ENCODE measurements around the gene ADD1.
A peak's percentile ranks its signal among the peaks of the same experiment; 100 is the strongest.
"Not testable (repeated sequence)": the region's sequence is repeated elsewhere in the genome, so short reads cannot be mapped to it uniquely, and the experiment has no call there.

The ADD1 gene

DNA sequence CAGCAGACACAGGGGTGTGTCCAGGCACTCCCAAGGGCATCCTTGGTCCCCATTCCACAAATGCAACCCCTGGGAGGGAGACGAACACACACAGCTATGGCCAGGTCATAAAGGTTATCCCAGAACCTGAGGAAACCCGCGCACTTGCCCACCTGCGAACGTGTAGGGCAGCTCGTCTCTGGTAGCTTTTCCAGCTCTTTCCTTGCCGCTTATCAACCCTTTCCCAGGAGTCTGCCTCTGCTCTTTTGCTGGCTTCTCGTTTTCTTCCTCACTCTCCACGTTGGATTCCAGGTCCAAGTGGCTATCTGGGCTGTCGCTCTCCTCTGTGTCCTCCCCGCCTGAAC, 106.1 kb downstream of the ADD1 start:
- DNase-seq (ENCODE audit: low read depth), result no peak
- H3K4me3 ChIP-seq (ENCODE audit: low read depth, low read length), result no peak overlapping the region

DNA sequence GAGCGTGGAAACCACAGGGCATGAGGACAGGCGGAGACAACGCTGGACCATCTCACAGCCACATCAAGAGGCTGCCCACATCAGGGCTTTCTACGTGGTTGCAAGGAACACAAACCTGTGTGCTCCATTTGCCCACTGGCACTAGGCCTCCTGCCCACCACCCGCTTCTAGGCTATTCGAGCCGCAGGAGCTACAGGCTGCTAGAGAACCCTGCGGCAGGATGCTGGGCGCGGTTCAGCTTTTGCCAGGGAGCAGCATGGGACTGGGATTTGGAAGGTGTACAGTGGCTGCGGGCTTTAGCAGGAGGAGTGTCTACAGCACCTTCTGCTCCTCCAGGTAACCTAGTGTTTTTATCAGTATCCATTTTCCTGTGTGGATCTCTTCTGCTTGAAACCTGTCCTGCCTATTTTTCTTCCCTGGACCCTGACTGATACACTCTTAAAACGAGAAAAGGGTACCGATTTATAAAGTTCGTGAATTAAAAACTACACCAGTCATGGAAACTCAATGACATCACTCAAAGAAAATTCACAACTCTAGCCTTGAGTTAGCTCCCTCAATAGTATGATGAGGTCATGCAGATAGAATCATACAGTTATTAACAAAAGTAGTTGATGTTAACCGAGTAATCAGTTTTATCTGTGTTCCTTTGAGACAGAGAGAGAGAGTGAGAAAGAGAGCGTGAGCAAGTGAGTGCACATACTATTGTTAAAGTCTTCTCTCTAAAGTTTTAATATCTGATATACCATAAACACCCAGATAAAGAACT, 106.8 kb downstream of the ADD1 start:
- no peak overlapping the region for H3K4me3 ChIP-seq (ENCODE audit: low read depth, low read length)
- no peak for DNase-seq (ENCODE audit: low read depth)

DNA sequence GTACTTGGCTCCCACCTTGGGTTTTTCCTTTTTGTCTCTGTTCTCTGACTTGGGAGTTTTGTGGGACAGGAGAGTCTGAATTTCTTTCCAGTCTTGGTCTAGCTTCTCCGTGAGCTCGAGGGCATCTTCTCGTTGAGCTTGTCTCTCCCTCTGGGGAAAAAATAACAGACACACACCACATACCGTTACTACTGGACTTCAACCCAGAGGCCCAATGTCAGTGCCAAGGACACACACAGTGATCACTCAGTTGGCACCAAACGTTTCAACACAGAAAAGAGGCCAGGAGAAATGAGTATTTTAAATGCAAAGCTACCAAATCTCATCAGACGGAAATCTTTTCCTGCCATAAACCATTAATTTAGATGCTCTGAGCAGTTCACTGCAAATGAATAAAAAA, 109.9 kb downstream of the ADD1 start:
- H3K4me3 ChIP-seq (ENCODE audit: low read depth, low read length), result no peak overlapping the region
- DNase-seq (ENCODE audit: low read depth), result no peak

DNA sequence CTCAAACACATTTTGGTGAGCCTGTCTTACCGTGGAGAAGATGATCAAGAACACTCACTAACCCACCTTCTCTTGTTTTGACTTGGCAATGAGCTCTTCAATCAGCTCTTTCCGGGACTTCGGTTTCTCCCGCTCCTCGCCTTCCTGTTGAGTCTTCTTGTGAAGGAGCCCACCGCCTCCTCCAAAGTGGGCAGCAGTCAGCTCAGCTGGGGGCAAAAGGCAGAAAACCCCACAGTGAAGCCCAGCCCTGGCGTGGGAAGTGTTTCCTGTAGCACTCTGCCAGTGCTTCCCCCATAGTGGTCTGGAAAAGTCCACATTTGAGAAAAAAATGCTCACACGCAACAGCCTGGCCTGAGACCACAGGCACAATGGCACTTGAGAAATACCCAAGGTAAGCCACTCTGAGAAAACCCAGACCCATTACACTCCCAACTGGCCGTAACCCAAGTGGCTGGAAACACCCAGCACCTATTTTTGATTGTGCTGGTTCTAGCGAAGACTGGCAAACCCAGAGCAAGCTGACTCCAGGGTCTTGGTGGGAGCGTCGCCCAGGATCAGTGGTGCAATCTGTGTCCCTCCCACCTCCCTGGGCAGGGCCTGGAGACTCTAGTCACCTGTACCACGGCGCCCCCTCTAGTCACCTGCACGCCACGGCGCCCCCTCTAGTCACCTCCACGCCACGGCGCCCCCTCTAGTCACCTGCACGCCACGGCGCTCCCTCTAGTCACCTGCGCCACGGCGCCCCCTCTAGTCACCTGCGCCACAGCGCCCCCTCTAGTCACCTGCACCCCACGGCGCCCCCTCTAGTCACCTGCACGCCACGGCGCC, 110.9 kb downstream of the ADD1 start:
- no peak overlapping the region for H3K4me3 ChIP-seq (ENCODE audit: low read depth, low read length)
- DNase-seq (ENCODE audit: low read depth), result no peak

DNA sequence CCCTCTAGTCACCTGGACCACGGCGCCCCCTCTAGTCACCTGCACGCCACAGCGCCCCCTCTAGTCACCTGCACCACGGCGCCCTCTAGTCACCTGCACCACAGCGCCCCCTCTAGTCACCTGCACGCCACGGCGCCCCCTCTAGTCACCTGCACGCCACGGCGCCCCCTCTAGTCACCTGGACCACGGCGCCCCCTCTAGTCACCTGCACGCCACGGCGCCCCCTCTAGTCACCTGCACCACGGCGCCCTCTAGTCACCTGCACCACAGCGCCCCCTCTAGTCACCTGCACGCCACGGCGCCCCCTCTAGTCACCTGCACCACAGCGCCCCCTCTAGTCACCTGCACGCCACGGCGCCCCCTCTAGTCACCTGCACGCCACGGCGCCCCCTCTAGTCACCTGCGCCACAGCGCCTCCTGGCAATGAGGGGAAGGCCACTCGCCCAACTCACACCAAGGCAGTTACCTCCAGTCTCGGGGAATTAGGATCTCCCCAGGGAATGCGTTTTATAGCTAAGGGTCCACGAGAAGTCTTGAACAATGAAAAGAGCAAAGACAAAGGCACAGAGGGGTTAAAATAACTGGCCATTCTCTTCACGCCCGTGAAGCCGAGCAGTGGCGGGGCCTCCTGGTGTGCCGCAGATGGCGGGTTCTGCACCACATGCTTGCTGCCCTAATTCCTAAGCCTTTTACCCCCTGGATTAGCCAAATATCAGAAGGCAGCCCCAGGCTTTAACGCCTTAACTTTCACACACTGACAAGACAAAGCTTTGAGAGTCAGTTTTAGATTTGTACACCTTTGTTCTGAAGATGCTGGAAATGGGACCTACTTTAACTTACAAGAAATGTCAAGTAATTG, 111.8 kb downstream of the ADD1 start:
- not testable (repeated sequence) for H3K4me3 ChIP-seq (ENCODE audit: low read depth, low read length); DNase-seq (ENCODE audit: low read depth)

DNA sequence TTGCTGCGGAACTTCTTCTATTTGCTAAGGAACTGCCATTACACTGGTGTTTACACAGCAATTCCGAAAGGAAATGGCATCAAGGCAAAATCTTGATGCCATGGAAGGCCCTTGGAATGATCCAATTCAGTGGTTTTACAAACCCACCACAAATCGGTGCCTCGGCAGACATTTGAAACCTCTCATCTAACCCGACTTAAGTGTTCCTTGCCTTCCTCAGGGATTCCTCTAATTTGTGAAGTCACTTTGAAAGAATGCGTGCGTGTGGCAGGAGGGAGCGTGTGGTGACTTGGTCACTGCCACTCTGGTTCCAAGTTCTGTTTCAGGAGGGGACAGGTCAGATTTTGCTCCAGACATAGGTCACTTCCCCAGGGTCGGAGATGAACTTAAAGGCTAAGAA, 114.8 kb downstream of the ADD1 start:
- DNase-seq (ENCODE audit: low read depth), result no peak
- H3K4me3 ChIP-seq (ENCODE audit: low read depth, low read length), result no peak overlapping the region

DNA sequence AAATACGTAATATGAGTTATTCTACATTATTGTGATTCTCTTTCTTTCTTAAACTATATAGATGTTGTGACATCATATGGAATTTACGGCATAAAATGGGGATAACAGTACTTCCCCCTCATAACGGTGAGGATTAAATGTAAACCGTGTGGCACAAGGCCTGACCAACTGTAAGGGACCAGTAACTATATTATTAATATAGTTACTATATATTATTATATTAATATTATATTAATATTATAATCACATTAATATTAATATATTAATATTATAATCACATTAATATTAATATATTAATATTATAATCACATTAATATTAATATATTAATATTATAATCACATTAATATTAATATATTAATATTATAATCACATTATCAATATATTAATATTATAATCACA, 116.8 kb downstream of the ADD1 start:
- not testable (repeated sequence) for H3K4me3 ChIP-seq (ENCODE audit: low read depth, low read length); DNase-seq (ENCODE audit: low read depth)

DNA sequence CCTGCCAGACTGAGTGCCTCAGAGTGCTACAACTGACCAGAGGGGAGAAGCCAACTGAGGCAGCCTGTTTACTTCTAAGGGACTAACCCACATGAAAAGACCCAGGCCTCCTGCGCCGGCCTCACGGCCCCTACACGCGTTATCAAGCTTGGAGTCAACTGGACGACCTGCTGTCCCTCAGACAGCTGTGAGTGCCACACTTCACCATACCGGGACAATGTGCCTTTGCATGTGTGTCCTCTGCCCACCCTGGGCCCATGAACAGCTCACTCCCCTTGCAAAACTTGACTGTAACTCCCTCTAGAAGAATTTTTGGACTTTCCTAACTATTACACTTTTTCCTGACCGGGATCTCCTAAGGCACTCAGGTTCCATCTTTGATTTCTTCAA, 117.8 kb downstream of the ADD1 start:
- no peak for DNase-seq (ENCODE audit: low read depth)
- H3K4me3 ChIP-seq (ENCODE audit: low read depth, low read length), result peak overlapping the region; percentile 78

DNA sequence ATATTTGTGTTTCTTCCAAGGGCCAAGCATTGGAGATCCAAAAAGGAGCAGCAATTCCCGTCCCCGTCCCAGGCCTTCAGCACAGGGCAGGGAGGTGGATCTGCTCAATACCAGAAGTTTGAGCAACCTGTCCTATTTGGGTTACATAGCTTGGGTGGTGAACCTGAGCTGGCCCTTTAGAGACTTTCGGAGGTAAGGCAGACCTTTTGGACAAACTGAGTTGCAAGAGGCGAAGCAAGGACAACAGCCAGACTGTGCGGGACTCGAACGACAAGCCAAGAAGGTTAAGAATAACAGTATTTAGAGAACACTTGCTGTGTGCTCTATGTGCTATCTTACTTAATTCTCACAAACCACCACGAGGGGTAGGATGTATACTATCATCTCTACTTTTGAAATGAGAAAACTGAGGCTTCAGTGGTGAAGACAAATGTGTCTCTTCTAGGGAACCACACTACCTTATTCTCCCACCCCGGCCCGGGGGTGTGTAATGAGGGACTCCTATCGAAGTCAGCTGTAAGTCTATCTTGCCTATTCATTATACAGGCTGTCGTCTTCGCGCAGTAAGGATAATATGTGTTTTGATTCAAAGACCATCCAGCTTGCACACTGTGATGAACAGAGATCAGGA, 118.3 kb downstream of the ADD1 start:
- no peak for DNase-seq (ENCODE audit: low read depth)
- peak overlapping the region; percentile 78 for H3K4me3 ChIP-seq (ENCODE audit: low read depth, low read length)

DNA sequence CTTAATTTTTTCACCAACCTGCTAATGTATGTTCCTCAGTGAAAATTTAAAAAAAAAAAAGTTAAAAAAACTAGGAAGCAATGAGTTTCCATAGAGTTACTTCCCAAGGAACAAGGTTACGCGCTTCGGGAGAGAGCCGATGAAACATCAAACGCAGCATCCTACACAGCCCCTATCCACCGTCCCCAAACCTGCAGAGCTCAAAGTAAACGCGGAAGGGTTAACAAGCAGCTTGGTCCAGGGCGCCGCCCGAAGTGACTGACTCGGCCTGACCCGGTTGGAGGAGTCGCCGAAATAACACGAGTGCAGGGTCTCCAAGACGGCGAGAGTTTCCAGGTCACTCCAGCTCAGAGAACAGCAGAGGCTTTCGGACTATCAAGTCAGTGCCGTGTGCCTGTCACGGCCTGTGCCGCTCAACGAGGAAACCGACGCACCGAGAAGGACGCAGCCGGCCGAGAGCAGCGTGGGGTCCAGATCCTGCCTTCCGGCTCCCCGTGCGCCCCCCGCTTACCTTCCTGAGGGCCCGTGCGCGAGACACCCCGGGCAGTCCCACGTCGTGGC, 119.0 kb downstream of the ADD1 start:
- no peak for DNase-seq (ENCODE audit: low read depth)

DNA sequence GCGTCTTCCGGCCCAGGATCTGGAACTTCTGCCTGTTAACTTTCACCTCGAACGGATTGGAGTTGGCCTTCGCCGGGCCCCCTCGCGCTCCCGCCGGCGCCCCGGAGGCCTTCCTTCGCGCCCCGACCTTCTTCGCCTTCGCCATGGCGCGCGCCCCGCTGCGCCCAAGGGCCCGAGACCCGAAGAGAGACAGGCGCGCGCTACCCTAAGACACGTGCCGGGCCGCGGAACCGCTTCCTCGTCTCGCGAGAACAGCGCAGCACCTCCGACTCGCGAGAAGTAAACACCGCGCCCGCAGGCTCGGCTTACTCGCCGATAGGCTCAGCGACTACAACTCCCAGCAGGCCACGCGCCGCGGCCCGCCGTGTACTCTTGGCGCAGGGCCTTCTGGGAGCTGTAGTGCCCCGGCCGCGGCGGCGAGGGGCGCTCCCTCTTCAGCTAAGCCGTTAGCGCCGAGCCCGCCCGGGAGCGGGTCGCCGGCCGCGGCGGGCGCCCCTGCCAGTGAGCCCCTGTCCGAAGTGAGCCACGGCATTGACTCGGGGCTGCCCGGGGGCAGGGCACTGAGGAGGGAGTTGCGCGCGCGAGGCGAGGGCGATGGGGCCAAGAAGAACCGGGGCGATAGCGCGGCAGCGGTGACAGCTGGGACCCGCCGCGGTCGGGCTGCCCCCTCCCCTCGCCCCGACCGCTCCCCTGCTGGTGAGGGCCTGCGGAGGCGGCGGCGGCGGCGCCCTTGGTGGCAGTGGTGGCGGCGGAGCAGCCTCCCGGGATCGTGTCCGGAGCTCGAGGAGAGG, 119.7 kb downstream of the ADD1 start, which contains the start of the genes GRK4 and NOP14:
TSS of gene GRK4 (plus strand) at position 397 of the 791 bp plus-strand sequence. CDS start 500 bp downstream, outside the sequence.
TSS of gene NOP14 (minus strand) at position 232 of the 791 bp plus-strand sequence. CDS start at position 145, 87 bp downstream.
- peak; percentile 95 for DNase-seq (ENCODE audit: low read depth)
- peak within 1 kb of the TSS; percentile 78 for H3K4me3 ChIP-seq (ENCODE audit: low read depth, low read length)

More for the DNA sequence above, 119.0 kb downstream of the ADD1 start:
- H3K4me3 ChIP-seq (ENCODE audit: low read depth, low read length), result peak overlapping the region; percentile 78

DNA sequence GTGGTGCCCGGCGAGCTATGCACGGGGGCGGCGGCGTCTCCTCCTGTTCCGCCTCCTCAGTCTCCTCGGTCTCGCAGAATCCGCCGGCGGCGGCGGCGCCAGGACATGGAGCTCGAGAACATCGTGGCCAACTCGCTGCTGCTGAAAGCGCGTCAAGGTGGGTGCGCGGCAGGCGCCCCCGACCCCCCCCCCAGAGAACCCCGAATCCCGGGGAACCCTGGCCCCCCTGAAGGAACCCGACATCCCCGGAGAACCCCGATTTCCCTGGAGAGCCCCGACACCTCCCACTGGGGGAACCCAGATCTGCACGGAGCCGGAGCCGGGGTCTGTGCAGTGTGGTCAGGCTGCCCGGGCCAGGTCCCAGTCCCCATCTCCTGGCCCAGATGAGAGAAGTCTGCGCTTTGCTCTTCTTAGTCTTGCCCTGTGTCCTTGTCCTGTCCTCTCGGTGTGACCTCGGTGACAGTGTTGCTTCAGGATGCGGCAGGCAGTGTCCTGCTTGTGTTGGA, 120.4 kb downstream of the ADD1 start:
- peak overlapping the region; percentile 78 for H3K4me3 ChIP-seq (ENCODE audit: low read depth, low read length)
- DNase-seq (ENCODE audit: low read depth), result no peak

DNA sequence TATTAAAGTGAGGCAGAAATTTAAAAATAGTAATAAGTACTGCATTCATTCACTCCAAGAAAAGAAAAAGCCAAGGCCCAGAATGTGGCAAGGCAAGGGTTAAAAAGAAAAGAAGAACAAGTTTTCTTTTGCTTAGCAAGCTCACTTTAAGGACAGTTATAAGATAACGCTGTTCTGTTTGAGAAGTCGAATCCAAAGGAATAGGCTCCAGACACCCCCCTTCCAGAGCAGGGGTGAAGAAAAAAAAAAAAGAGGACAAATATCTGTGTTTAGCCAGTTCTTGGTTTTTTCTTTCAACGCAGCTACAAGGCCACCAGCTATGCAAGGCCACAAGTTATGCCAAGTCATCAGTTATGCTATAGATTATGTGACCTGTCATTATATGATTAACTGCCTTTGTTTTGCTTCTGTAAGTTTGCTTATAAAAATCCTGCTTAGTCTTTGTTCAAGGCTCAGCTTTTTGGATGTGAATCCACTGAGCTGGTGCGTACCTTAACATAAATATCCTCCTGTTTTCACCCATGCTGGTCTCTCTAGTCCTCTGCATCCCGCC, 121.1 kb downstream of the ADD1 start:
- DNase-seq (ENCODE audit: low read depth), result no peak
- H3K4me3 ChIP-seq (ENCODE audit: low read depth, low read length), result peak overlapping the region; percentile 78

DNA sequence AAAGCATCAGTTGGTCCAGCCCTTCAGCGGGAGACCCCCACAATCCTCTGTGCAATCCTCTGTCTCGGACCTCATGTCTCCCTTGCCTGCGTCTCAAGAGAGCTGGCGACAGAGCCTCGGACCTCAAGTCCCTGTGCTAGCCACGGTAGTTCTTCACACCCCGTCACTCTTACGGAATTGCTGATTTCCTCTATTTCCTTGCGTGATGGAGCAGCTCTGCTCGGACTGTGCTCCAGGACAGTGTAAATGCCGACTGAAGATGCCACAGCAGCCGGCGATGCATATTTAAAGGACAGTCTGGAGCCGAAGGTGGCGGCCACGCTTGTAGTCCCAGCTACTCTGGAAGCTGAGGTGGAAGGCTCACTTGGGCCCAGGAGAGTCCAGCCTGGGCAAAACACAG, 121.6 kb downstream of the ADD1 start:
- DNase-seq (ENCODE audit: low read depth), result no peak

DNA sequence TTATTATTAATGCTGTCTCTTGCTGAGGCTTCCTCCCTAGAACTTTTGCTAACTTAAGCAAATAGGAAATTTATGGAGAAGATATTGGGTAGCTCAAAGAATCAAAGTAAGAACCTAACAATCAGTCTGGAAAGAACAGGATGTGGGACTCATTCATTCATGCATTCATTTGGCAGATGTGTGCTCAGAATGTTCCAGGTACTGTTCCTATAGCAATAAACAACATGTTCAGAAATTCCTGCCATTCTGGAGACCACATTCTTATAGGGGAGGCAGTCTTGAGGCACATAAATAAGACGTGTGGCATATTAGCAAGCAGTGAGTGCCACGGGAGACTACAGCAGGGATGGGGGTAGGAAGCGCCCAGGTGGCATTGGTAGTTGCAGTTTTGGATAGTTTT, 124.7 kb downstream of the ADD1 start:
- no peak overlapping the region for H3K4me3 ChIP-seq (ENCODE audit: low read depth, low read length)
- DNase-seq (ENCODE audit: low read depth), result no peak

More for the DNA sequence above, 121.6 kb downstream of the ADD1 start:
- no peak overlapping the region for H3K4me3 ChIP-seq (ENCODE audit: low read depth, low read length)

DNA sequence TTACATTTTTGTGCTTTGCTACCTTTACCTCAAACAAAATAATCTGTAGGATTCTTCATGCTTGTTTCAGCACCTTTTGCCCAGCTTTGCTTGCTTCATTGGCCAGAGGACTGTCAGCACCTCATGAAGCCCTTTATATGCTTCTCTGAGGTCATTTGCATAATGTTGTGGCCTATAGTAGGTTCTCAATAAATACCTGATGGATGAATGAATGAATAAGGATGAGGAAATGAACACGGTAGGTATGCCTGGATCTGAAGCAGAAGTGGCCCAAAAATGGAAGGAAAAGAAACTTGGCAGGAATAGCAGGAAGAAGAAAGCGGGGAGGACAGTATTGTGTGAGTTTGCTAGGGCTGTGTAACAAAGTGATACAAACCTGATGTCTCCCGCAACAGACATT, 127.6 kb downstream of the ADD1 start:
- DNase-seq (ENCODE audit: low read depth), result no peak
- H3K4me3 ChIP-seq (ENCODE audit: low read depth, low read length), result no peak overlapping the region

DNA sequence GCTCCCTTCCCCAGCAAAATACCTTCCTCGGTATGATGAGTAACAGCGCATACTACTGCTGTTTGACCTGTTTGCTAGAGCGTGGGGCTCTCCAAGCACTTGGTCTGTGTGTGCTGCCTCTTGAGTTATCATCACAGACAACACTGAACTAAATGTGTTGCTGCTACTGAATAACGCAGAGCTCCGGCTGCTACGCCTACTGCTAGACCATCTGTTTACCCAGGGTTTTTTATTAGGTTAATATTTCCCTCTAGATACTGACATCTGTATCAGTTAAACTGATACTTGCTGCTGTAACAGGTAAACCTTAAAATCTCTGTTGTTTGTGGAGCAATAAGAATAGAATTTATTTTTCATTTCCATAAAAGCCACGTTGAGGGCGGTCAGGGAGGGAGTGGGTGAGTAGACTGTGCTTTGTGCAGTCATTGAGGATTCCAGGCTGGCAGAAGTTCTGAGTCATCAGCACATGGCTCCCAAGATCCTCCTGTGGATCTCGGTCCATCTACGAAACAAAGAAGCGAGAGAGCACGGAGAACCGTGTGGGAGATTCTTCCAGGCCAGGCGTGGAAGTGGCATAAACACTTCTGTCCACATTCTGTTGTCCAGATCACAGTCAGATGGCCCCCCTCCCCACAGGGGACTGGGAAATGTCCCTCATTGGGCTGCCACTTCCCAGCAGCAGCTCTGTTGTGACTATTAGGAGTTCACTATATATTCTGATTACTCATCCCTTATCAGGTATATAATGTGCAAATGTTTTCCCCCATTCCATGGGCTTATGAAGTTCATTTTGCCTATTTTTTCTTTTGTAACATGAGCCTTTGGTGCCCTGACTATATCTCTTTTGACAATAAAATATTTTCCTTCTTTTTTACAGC, 133.8 kb downstream of the ADD1 start:
- H3K4me3 ChIP-seq (ENCODE audit: low read depth, low read length), result no peak overlapping the region
- no peak for DNase-seq (ENCODE audit: low read depth)
